NK-92 treated with Interleukin-12 subunit alpha and Interleukin-12 subunit beta, amount 100 ng/mL, for 24 hours (cell line): ENCODE results near the gene LTA4H.

Source experiments
- DNase-seq: peaks from one replicate; lab custom pipeline; 2025; lab: John Stamatoyannopoulos, UW

The LTA4H gene

GRCh38 chr12:96057986-96058553 lies 22.7 kb upstream of the LTA4H start:
- no peak for DNase-seq

- DNase-seq = no peak
Measured at GRCh38 chr12:96056646-96057455, 21.5 kb upstream of the LTA4H start.

DNA sequence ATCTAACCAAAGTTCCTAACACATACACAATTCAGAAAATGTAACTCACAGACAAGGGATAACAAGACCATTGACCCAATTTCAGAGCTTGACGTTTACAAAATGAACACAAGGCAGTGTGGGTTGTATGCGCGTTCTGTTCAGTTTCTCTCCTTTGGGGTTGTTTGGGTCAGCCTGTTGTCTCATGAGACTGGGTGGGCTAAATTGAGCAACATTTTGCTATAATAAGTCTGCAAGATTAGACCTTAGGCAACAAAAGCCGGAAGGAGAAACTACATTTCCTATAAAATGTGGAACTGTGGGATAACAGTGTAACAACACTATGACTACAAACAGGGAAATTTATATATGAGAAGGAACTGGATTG lies 18.8 kb upstream of the LTA4H start:
- DNase-seq = no peak

- DNase-seq = no peak
Measured at GRCh38 chr12:96053476-96054243, 18.3 kb upstream of the LTA4H start.

DNA sequence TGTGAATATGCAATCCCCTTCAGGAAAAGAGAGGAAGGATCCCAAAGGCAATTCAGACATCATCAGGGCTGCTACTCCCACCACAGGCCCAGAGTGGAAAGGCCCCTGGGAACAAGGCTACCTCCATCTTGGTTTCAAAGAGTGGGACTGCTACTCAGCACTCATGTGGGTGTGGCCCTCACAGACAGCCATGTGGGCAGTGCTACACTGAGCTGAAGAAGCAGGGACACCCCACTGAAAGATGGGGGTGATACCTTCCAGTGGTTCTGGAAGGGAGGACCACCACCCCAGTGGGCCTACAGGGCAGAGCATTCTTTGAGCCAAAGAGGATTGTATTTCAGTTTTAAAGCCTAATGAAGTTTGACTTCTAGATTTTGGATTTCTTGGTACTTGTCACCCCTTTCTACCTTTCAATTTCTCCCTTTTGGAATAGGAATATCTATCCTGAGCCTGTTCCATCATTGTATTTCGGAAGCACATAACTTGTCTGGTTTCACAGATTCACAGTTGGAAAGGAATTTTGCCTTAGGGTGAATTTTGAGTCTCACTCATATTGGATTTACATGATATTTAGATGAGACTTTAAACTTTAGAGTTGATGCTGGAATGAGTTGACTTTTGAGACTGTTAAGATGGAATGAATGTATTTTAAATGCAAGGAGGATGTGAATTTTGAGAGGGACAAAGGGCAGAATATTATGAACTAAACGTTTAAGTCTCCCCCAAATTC lies 16.5 kb upstream of the LTA4H start:
- DNase-seq = no peak

GRCh38 chr12:96050139-96050538 lies 14.8 kb upstream of the LTA4H start:
- DNase-seq = no peak

- DNase-seq = no peak
Measured at GRCh38 chr12:96049101-96049500, 13.7 kb upstream of the LTA4H start.

- no peak for DNase-seq
Measured at GRCh38 chr12:96048393-96048969, 13.1 kb upstream of the LTA4H start.

- no peak for DNase-seq
Measured at GRCh38 chr12:96047229-96048211, 12.1 kb upstream of the LTA4H start.

DNA sequence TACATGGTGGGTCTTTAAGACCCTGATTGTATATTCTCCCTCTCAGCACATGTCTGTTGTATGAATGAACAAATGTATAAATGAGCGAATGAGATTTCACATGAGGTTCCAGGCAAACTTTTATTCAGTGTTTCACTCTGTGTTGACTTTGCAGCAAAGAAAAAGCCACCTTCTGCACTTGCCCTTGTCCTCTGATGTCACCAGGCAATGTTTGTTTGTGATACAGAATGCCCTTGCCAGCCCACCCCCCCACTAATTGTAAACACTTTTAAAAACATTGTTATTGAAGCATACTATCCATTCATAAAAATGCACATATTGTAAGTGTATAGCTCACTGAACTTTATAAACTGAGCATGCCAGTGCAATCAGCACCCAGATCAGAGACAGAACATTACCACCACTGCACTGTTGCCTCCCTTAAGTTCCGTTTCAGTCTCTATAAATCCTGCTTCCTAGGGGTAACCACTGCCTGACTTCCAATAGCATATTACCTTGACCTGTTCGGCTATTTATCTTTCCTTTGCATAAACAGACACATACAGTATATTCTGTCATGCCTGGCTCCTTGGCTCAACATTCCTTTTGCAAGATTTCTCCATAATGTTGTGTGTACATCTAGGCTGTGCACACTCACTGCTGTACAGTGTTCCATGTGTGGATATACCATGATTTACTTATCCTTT lies 11.3 kb upstream of the LTA4H start:
- DNase-seq = no peak

DNA sequence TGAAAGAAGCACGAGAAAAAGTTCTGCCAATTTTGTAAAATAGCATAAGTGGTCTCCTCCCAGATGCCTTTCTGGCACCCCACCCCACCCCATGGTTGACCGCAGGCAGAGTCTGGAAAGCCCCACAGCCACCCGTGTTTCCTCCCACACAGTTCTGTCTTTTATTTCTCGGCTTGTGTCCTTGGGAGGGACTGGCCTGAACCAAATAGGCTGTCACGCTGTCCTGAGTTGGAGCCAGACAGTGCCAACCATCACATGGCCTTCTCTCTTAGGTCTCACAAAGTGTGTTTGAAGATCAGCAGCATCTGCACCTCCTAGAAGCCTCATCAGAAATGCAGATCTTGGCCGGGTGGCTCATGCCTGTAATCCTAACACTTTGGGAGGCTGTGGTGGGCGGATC lies 10.2 kb upstream of the LTA4H start:
- DNase-seq = no peak

GRCh38 chr12:96044943-96045290 lies 9.5 kb upstream of the LTA4H start:
- DNase-seq = no peak

DNA sequence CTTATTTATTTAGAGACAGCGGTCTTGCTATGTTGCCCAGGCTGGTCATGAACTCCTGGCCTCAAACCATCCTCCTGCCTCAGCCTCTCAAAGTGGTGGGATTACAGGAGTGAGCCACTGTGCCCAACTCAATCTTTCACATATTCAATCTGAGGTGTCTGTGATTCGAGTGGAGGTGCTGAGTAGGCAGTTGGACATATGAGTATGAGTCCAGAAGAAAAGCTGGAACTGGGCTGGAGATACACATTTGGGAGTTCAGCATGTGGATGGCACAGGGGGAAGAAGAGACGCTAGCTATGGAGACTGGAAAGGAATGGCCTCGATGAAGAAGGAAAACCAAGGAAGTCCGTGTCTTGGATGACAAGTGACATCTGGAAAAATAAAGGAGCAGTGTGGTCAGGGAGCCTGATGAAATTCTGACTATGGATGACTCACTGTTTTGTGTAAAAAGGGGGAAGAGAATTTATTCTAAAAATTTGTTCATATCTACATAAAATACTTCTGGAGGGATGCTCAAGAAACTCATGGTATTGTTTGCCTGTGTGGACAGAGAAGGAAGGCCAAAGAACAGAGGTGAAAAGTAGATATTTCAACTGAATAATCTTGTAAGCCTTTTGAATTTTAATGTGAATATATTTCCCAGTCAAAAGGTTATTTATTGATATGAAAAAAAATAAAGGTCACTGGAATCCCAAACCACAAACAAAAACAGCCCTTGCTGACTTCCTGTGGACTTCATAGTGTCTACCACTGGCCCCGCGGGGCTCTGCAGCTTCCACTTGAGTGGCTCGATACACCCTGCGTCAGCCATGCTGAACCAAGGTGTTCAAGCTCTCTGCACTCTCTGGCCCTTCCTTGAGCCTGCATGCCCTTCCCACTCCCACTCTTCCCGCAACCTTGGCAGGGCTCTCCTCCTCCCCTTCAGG lies 8.9 kb upstream of the LTA4H start:
- no peak for DNase-seq

GRCh38 chr12:96041181-96041580 lies 5.8 kb upstream of the LTA4H start:
- DNase-seq = no peak

- DNase-seq = no peak
Measured at GRCh38 chr12:96040305-96041133, 5.1 kb upstream of the LTA4H start.

DNA sequence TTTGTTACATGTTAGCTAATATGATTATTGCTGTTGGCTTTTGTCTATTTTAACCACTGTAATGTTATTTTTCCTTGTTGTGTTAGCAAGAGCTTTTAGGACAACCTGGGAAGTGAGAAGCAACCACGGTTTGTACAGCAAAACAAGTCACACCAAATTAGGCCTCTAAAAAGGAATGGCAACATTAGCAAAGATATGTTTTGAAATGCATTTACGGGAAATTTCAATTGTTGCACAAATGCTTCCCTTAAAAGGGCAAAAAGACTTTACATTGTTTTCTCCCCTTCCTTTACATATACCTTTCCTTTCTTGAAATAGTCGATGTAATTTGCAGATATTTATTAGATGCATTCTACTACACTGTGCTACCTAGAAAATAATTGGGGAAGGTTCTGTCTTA lies 4.1 kb upstream of the LTA4H start:
- DNase-seq = no peak

DNA sequence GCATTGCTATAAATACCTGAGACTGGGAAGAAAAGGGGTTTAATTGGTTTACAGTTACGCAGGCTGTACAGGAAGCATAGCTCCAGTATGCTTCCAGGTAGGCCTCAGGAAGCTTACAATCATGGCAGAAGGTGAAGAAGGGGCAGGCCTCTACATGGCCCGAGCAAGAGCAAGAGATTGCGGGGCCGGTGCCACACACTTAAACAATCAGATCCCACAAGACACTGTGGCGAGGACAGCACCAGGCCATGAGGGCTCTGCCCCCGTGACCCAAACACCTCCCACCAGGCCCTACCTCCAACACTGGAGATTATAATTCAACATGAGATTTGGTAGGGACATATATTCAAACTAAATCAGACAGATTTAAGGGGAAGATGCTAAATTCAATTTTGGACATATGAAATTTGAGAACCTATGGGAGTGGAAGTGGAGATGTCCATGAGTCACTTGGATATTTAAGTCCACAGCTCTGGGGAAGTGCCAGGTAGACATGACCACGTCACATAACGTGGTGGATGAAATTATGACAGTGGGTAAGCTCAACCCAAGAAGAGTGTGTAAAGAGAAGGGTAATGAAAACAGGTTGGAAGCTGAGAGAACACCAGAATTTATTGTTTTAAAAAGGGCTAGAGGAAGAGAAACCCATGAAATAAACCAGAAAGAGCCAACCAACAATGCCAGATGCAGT lies 1.5 kb upstream of the LTA4H start:
- DNase-seq = no peak
